Measurements from ENCODE around the gene PIK3R4. TPM values are rescaled to one million over a fixed set of nuclear protein-coding genes. Genes with fewer than 3 reads are reported as not detected.

Gene PIK3R4
- total RNA-seq, 4 donors from 2014 or later = 18.4 to 48.1 (median 33.8) TPM

DNA sequence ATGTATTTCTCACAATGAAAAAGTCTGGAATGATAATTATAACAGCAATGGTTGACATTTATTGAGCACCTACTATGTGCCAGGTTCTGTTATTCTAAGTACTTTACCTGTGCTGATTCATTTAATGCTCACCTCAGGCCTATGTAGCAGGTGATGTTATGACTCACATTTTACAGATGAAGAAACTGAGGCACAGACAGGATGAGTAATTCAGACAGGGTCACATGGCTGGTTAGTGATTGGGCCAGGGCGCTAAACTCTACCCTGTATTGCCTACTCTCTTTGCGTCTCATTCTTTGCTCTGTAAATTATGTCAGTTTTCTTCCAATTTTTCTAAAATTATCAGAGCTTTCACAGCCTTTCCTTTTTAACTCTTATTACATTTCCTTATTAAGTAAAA lies 98.3 kb downstream of the PIK3R4 start:
- ATAC-seq (ENCODE audit: low FRiP score) (no peak), DNase-seq (ENCODE audit: low spot score) (no peak)
- TF ChIP-seq, protein P1, sequence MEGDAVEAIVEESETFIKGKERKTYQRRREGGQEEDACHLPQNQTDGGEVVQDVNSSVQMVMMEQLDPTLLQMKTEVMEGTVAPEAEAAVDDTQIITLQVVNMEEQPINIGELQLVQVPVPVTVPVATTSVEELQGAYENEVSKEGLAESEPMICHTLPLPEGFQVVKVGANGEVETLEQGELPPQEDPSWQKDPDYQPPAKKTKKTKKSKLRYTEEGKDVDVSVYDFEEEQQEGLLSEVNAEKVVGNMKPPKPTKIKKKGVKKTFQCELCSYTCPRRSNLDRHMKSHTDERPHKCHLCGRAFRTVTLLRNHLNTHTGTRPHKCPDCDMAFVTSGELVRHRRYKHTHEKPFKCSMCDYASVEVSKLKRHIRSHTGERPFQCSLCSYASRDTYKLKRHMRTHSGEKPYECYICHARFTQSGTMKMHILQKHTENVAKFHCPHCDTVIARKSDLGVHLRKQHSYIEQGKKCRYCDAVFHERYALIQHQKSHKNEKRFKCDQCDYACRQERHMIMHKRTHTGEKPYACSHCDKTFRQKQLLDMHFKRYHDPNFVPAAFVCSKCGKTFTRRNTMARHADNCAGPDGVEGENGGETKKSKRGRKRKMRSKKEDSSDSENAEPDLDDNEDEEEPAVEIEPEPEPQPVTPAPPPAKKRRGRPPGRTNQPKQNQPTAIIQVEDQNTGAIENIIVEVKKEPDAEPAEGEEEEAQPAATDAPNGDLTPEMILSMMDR (IDR thresholded peaks at IDR 0.05) = no peak

DNA sequence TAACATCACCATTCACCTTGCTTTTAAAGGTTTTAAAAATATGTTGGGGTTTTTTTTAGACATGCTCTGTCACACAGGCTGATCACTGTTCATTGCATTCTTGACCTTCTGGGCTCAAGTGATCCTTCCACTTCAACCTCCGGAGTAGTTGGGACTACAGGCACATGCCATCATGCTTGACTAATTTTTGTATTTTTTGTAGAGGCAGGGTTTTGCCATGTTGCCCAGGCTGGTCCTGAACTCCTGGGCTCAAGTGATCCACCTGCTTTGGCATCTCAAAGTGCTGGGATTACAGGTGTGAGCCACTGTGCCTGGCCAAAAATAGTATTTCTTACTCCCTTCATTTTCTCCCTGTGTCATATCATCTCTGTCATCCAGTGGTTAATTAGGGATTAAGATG lies 101.4 kb downstream of the PIK3R4 start:
- ATAC-seq (ENCODE audit: low FRiP score) = no peak
- TF ChIP-seq, protein P1 (IDR thresholded peaks at IDR 0.05) = no peak
- DNase-seq (ENCODE audit: low spot score) = no peak

DNA sequence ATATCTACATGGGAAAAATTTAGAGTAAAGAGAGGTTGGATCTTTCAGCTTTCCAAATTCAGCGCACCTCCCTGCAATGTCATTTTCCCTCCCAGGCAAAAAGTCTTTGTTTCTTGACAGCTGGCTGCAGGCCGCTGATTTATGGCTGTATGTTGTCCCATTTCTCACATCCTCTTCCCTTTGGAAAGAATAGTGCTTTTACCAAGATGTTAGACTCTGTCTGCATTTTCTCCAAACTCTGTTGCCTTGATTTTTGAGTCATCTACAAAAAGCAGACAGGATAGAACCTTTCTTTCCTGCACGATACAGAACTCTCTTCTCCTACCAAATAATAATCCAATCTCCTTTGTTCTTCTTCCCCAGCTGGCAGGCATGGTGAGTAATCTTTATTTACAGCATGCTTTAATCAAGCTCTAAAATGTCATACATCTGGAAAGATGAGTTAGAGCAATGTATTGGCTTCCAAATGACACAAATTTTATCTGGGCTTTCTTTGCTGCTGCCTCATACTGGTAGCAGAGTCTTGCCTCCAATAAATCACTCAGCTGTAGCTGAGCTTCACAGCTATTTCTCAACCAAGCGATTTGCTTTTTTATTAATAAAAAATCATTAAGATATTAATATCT lies 101.9 kb downstream of the PIK3R4 start:
- no peak for ATAC-seq (ENCODE audit: low FRiP score)
- TF ChIP-seq, protein P1 (IDR thresholded peaks at IDR 0.05) = no peak
- no peak for DNase-seq (ENCODE audit: low spot score)

DNA sequence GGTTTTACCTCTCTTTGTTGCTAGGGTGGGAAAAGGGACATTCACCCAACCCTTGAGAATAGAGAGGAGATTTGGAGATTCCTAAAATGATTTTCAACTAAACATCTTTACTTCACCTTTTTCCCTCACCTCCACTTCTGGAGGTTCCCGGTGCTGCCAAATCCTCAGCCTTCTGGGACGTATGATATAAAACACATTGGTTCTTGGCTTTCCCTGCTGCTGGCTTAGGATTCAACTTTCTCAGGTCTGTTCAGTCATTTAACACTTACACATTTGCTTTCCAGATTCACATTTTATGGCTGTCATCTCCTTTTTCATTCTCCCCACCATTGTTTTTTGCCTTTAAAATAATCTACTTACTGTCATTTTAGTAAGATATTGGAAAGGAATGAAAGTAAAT lies 106.6 kb downstream of the PIK3R4 start:
- ATAC-seq (ENCODE audit: low FRiP score) (no peak), DNase-seq (ENCODE audit: low spot score) (no peak)
- TF ChIP-seq, protein P1 (IDR thresholded peaks at IDR 0.05) = no peak

DNA sequence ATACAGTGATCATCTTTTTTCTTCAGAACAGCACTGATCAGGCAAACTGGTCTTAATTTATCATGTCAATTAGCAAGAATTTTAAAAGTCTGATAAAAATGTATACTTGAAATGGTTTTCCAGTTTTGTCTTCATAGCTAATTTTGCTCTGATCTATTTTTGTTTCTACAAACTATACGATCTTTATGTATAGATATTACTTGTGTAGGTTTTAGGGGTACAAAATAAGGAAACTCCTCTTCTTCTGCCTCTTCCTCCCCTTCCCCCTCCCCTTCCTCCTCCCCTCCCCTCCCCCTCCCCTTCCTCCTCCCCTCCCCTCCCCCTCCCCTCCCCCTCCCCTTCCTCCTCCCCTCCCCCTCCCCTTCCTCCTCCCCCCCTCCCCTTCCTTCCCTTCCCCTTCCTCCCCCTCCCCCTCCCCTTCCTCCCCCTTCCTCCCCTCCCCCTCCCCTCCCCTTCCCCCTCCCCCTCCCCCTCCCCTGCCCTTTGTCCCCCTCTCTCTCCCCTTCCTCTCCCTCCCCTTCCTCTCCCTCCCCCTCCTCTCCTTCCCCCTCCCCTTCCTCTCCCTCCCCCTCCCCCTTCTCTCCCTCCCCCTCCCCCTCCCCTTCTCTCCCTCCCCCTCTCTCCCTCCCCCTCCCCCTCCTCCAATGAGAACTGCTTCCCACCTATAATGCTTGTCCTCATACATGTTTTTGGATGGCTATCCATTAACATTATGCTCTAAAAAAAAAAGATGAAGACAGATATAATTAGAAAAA lies 110.0 kb downstream of the PIK3R4 start:
- DNase-seq (ENCODE audit: low spot score) (no peak), ATAC-seq (ENCODE audit: low FRiP score) (no peak)
- TF ChIP-seq, protein P1 (IDR thresholded peaks at IDR 0.05) = no peak

DNA sequence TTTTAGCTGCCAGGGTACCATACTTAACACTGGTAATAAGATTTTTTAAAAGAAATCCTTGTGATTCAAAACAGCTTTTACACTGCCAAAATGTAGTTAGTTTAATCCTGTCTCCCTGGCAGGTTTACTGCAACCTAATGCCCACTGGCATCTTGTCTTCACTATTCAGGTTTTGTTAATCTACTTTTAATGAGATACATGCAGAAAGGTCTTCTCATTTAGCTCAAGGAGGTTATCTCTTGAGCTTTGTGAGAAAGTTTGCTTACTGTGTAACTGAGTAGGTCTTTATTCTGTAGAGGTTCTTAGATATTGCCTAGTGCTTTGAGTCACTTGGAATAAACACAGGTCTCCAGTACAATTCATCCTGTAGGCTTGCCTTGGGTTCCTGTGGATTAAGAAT lies 110.7 kb downstream of the PIK3R4 start:
- DNase-seq (ENCODE audit: low spot score) = no peak
- TF ChIP-seq, protein P1 (IDR thresholded peaks at IDR 0.05) = no peak
- ATAC-seq (ENCODE audit: low FRiP score) = no peak

DNA sequence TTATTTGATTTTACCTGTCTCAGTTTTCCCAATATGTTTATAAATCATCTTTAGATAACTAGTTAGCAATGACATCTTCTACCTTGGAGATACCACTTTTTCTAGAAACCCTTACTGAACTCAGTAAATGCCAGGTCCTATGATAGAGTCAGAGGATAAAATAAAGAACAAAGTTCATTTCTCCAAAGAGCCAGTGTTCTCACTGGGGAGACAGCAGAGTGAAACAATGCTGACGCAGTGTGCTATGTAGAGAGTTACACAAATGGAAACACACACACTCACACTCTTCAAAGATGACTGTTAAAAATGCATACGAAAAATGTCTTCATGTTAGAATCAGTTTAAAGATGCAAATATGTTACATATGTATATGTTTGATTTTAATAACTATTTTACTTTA lies 111.3 kb downstream of the PIK3R4 start:
- ATAC-seq (ENCODE audit: low FRiP score) (no peak), DNase-seq (ENCODE audit: low spot score) (no peak)
- TF ChIP-seq, protein P1 (IDR thresholded peaks at IDR 0.05) = no peak
